HG03175 (cell line): ENCODE measurements around the gene DIABLO.
"Not testable (repeated sequence)": the region's sequence is repeated elsewhere in the genome, so short reads cannot be mapped to it uniquely, and the experiment has no call there.

ENCODE experiments used
- ATAC-seq: cut with Tn5 transposase; IDR thresholded peaks from one replicate; pipeline ENCODE4 v1.9.1; 2021; ENCODE audit warnings: mild to moderate bottlenecking, moderate library complexity; ENCODE audit not compliant: unreplicated experiment

Gene DIABLO

DNA sequence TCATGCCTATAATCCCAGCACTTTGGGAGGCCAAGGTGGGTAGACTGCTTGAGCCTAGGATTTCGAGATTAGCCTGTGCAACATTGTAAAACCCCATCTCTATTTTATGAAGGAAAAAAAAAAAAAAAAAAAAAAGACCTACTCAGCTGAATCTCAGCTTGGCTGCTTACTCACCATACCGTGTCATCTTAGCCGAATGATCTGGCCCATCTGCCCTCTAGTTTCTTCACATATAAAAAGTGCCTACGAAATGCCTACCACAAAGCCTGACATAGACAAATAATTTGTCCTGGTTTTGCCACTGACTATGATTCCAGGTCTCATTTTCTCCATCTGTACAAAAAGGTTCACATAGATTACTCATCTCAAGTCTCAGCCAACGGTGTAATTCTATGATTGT, 10.1 kb downstream of the DIABLO start:
- ATAC-seq = no peak

DNA sequence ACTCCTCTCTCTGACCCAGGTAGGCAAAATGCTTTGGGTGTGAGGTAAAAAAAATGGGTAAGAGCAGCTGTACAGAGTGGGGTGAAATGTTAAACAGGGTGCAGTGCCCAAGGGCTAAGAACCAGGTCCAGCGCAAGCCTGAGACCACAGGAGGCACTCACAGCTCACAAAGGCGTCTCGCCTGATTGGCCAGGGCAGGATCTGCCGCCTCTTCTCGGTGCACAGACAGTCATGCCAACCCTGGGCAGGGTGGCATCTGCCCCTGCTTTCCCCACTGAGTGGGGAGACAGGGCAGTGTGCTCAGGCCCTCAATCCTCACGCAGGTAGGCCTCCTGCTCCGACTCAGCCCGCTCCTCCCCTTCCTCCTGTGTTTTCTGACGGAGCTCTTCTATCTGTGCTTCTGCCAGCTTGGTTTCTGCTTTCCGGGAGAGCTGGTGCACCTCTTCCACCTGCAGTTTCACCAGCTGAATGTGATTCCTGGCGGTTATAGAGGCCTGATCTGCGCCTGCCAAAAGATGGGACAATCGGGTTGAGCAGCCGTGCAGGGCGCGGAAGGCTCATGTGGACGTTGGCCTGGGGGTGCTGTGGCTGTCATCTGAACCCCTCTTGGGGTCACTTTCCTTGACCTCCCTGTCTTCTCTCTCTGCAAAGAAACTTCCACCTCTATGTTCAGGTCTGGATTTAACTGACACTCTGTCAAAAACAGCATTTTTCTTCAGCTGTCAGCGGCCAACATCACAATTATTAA, 17.6 kb downstream of the DIABLO start:
- ATAC-seq = no peak

DNA sequence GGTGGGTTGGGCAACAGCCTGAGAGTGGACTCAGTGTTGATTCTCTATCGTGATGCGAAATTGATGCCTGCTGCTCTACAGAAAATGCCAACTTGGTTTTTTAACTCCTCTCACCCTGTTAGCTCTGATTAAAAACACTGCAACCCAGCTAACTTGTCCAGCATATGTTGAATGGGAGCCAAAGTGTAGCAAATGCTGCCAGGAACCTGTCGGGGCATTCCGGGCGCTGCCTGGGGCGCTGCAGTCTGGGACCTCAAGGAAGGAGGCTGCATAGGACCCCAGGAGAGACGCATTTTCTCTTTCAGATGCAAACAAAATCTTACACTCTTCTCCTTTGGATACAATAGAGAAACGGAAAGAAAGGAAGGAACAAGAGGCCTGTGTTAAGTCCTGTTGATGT, 18.5 kb downstream of the DIABLO start:
- no peak for ATAC-seq

DNA sequence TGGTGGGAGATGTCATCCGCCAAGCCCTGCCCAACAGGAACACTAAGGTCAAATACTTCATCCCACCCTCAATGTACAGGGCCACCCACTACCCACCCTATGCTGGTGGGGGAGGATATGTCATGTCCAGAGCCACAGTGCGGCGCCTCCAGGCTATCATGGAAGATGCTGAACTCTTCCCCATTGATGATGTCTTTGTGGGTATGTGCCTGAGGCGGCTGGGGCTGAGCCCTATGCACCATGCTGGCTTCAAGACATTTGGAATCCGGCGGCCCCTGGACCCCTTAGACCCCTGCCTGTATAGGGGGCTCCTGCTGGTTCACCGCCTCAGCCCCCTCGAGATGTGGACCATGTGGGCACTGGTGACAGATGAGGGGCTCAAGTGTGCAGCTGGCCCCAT, 18.9 kb downstream of the DIABLO start:
- no peak for ATAC-seq

DNA sequence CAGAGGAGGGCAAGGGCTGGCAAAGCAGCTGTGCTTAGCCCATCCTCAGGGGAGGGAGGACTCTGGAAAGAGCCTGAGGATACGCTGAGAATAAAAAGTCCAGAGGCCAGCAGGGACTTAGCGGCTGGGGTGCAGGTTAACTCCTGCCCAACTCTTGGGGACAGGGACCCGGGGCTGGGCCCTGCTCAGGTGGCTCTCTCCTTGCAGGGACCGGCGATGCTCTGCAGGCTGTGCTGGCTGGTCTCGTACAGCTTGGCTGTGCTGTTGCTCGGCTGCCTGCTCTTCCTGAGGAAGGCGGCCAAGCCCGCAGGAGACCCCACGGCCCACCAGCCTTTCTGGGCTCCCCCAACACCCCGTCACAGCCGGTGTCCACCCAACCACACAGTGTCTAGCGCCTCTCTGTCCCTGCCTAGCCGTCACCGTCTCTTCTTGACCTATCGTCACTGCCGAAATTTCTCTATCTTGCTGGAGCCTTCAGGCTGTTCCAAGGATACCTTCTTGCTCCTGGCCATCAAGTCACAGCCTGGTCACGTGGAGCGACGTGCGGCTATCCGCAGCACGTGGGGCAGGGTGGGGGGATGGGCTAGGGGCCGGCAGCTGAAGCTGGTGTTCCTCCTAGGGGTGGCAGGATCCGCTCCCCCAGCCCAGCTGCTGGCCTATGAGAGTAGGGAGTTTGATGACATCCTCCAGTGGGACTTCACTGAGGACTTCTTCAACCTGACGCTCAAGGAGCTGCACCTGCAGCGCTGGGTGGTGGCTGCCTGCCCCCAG, 19.6 kb downstream of the DIABLO start:
- ATAC-seq = no peak

DNA sequence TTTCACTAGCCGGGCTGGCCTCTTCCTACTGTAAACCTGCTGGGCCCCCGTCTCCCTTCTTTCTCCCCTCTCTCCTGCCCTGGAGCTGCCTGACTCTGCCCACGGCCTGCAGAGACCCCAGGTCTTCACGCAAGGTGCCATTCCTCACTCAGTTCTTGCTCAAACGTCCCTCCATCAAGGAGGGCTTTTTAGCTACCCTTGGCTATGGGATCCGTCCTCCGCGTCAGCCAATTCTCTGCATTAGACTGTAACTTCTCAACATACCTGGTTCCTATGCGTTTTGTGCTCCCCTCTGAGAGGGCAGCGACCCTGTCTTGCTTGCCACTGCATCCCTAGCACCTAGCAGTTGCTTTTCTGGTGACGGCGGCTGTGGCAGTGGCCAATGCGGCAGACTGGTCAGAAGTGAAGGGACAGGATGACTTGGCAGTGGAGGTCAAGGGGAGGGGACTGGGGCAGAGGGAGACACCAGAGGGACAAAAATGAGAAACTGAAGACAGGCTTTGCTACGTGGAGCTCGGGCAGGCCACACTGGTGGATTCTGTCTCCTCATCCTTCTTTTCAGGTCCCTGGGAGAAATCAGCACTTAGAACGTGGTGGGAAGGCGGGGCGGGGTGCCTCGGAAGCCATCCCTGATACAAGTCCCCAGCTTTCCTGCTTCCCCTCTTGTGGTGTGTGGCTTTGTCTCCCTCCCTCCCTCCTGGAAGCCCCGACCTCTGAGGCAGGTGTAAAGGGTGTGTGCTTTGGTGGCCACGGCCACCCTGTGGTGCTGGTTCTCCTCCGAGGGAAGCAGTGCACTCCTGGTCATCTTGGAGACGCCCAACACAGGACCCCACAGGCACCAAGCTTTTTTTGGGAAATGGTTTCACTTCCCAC, 20.6 kb downstream of the DIABLO start:
- no peak for ATAC-seq

DNA sequence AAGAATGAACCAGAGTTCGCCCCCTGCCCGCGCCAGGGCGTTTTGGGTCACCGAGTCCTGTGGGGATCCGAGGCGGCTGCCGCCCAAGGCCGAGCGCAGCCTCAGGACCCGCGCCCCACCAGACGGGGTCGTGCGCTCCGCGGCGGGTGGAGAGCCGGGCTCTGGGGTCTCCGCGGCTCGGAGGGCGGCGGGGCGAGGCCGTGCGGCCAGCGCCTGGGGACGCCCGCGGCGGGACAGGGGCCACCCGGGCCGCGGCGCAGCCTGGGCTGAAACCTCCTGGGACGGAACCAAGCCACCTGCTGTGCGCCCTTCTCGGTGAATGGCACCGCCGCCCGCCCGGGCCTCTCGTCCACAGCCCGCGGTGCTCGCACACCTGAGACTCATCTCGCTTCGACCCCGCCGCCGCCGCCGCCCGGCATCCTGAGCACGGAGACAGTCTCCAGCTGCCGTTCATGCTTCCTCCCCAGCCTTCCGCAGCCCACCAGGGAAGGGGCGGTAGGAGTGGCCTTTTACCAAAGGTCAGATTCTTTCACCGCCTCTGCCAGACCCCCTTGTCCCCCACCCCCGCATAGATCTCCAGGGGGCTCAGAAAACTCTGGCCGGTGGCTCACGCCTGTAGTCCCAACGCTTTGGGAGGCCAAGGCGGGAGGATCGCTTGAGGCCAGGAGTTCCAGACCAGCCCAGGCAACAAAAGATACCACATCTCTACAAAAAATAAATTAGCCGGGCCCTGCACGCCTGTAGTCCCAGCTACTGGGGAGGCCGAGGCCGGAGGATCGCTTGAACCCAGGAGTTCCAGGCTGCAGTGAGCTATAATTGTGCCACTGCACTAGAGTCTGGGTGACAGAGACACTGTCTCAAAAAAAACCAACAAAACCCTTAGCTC, 21.4 kb downstream of the DIABLO start:
- no peak for ATAC-seq

DNA sequence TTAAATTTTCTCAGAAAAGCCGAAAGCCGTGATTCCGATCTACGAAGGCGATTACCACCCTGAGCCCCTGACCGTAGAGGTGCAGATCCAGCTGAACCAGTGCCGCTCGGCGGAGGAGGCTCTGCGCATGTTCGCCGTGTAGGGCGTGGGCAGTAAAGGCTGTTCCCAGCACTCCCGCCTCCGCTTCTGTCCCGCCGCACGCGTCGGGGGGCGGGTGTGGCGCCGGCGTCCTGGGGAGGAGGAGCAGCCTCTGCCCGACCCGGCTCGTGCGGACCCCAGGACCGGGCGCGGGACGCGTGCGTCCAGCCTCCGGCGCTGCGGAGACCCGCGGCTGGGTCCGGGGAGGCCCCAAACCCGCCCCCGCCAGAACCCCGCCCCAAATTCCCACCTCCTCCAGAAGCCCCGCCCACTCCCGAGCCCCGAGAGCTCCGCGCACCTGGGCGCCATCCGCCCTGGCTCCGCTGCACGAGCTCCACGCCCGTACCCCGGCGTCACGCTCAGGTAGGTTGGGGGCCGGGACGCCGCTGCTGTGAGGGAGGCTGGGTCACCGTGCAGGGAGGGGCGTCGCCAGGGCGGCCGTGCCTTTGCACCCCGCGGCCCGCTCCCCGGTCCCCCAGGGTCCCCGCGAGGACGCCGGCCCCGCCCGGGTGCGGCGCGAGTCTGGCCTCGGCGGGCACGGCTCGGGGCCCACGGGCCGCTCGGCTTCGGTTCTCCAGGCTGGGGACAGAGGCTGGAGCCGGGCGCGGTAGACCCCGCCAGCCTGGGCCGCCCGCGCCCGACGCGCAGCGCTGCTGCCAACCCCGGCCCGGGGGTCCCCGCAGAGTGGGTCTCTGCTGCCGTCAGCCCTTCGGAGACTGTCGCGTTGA, 22.3 kb downstream of the DIABLO start, which contains the start of gene B3GNT4:
Gene B3GNT4, plus strand, starts transcription at position 409 of the 866 bp plus-strand sequence. CDS start 910 bp downstream, outside the sequence.
- no peak for ATAC-seq

DNA sequence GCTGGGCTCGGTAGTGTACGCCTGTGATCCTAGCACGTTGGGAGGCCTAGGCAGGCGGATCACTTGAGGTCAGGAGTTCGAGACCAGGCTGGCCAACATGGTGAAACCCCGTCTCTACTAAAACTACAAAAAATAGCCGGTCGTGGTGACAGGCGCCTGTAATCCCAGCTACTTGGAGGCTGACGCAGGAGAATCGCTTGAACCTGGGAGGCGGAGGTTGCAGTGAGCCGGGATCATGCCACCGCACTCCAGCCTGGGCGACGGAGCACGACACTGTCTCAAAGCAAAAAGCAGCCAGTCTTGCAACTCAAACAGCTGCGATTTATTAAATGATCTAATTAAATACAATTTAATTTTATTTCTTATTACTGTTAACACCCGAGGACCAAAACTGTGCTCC, 23.0 kb downstream of the DIABLO start:
- ATAC-seq = not testable (repeated sequence)

DNA sequence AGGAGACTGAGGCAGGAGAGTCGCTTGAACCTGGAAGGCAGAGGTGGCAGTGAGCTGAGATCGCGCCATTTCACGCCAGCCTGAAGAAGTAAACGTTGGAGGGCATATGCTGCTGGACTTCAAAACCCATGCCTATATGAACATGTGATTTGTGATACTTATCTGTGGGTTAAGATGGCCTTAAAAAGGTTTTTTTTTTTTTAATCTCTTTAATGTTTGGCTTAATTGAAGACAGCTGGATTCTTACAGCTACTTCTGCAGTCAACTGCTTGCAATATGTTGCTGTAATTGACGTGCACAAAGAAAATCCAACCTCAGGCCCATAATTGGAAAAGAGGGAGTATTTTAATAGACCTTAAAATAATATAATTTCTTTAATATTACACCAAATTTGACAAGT, 23.8 kb downstream of the DIABLO start:
- no peak for ATAC-seq

DNA sequence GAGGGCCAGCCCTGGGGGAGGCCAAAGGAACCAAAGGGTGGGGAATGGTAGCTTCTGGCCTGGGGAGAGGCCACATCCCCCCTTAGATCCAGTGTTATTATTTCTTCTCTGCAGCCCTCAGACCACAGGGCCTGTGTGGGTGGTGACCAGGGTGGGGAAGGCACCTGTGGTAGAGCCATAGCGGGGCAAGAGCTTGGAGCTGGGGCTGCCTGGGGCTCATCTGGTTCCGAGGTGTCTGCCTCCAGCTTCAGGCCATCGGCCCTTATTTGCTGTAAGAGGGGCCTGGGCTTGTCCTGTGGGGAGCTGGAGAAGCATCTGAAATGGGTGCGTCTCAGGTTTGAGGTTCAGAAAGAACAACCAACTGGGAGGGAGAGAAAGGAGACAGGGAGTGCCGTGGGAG, 24.5 kb downstream of the DIABLO start:
- ATAC-seq = no peak

DNA sequence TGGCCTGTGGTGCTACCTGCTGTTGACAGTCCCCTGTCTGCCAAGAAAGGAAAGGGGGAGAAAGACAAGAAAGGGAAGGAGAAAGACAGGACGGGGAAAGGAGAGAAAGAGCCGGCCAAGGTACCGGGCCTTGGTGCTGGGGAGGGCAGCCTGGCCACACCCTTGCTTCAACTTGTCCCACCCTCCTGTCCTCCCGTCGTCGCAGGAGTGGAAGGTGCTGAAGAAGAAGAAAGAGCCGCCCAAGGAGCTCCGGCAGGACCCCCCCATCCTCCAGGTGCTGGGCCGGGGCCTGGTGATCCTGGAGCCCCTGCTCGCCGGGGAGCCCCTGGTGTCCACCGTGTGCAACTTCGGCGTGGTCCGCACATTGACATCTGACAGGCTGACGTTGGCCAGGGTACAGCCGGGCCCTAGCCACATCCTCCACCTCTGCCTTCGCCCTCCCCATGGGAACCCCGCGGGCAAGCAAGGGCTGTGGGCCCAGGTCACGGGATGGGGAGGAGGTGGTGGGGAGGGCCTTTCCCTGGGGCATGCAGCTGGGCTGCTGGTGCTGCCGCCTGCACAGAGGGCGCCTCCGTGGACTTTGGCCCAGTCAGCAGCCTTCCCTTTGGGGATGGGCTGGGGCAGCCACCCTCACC, 25.2 kb downstream of the DIABLO start:
- no peak for ATAC-seq

DNA sequence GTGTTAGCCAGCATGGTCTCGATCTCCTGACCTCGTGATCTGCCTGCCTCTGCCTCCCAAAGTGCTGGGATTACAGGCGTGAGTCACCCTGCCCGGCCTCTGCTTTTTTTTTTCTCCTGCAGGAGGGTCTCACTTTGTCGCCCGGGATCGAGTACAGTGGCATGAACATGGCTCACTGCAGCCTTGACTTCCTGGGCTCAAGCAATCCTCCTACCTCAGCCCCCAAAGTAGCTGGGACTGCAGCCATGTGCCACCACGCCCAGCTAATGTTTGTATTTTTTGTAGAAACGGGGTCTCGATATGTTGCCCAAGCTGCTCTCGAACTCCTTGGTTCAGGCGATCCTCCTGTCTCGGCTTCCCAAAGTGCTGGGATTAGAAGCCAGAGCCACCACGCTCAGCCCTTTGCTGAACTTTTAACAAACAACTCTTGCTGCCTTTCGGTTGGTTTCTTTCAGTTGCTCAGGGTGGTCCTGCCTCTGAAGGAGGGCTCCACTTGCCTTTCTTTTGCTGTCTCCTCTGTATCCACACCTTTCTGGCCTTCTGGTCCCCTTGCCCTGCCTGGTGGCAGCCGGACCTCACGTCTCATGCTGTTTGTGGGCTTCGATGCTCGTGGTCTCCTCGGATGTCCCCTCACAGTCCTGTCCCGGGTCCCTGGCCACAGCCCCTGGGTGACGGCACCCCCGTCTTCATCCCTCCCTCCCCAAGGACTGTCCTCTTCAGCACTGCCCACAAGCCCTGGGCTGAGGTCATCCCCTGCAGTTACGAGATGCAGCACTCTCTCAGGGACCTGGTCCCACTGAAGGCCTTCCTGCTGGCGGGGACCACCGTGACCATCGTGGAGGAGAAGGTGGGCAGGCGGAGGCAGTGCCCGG, 26.1 kb downstream of the DIABLO start:
- no peak for ATAC-seq

DNA sequence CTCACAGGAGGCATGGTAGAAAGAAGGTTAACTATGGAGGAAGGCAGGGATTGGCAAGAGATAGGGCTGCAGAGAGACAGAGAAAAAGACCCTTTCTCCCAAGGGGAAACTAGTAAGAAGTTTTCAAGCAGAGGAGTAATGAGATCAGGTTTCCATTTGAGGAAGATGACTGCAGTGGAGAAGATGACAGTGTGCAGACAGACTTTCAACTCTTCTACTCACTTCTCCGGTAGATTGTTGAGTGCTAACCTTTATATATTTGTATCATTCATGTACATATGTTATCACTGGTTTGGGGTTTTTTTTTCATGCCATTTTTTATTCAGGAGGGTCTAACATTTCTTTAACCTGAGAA, 28.3 kb downstream of the DIABLO start:
- ATAC-seq = no peak

DNA sequence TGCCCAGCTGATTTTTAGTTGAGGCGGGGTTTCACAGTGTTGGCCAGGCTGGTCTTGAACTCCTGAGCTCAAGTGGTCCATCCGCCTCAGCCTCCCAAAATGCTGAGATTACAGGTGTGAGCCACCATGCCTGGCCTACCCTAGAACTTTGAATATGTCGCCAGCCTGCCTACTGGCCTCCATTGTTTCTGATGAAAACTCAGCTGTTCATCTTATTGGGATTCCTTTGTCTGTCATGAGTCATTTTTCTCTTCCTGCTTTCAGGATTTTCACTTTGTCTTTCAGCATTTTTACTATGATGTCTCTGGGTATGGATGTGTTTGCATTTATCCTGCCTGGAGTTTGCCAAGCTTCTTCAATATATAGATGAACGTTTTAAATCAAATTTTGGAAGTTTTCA, 30.4 kb downstream of the DIABLO start:
- ATAC-seq = no peak

DNA sequence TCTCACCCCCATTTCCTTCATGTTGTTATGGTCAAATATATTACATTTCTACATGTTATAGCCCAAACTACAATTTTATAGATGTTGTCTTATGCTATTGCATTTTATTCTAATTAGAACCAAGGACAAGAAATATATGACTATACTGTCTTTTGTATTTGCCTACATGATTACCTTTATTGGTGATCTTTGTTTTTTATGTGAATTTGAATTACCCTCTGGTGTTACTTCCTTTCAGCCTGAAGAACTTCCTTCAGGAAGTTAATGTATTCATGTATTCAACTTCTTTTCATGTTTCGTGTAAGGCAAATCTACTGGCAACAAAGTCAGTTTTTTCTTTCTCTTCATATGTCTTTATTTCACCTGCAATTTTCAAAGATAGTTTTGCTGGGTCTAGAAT, 31.0 kb downstream of the DIABLO start:
- ATAC-seq = no peak

DNA sequence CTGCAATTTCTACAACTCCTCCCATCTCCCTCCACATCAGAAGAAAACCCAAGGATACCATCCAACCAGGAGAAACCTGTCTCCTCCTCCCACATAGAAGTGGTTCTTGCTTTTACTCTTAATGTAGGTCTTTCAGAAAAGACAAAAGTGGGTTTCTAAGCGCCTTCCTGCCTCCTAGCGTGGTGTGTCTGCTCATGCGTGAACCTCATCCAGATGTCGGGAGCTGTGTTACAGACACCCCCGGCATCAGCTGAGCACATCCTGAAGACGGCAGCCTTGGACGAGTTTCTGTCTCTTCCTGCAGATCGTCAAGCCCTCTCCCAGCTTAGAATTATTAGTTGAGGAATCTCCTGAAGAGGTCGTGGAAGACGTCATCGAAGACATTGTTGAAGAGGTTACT, 33.4 kb downstream of the DIABLO start:
- ATAC-seq = no peak
